IMR-90 (cell line): ENCODE results near the gene HMGN1. TPM values are rescaled to one million over a fixed set of nuclear protein-coding genes. Genes with fewer than 3 reads are reported as not detected.

ENCODE experiments used
- ATAC-seq: fragments of 200-7000 bp; cut with Tn5 transposase; 2 replicates; pipeline ENCODE4 v1.9.1; 2020; ENCODE audit warnings: low read depth, mild to moderate bottlenecking, moderate library complexity
- BruUV-seq: library from RNA; stranded (reverse); fragments of 400-500 nt; replicated peaks from 2 replicates; lab custom pipeline; 2021; lab: Mats Ljungman, UMichigan
- CTCF ChIA-PET: fragments of 300-600 bp; formaldehyde crosslinking; extraction: SDS; loops from one replicate; lab custom pipeline; 2021; ENCODE audit warnings: antibody characterized with exemption; lab: Yijun Ruan, JAX
- POLR2A ChIA-PET: fragments of 300-600 bp; sonication (Branson Sonifier 250); formaldehyde crosslinking; loops from one replicate; lab custom pipeline; 2022; ENCODE audit warnings: antibody characterized with exemption; ENCODE audit not compliant: unreplicated experiment; lab: Charles Lee
- DNase-seq: peaks from one replicate; pipeline ENCODE4 v3.0.0; 2013
- H2AFZ ChIP-seq: replicated peaks from 2 replicates; pipeline ENCODE3; 2013; ENCODE audit warnings: low read length, mild to moderate bottlenecking; ENCODE audit not compliant: poor library complexity
- H2AK5ac ChIP-seq: 2 replicates; pipeline ENCODE4 v1.6.1; 2013; ENCODE audit warnings: low read depth, low read length, inconsistent platforms
- H2AK9ac ChIP-seq: replicated peaks from 2 replicates; pipeline ENCODE3; 2013; ENCODE audit warnings: mild to moderate bottlenecking, low read depth, low read length, moderate library complexity; ENCODE audit not compliant: poor library complexity
- H2BK120ac ChIP-seq: 2 replicates; pipeline ENCODE4 v1.6.1; 2013; ENCODE audit warnings: low read depth, low read length, inconsistent platforms
- H2BK15ac ChIP-seq: 3 replicates; pipeline ENCODE4 v1.6.1; 2013; ENCODE audit warnings: low read depth, low read length, inconsistent platforms
- H2BK20ac ChIP-seq: 2 replicates; pipeline ENCODE4 v1.6.1; 2013; ENCODE audit warnings: low read depth, mild to moderate bottlenecking, inconsistent platforms, low read length, moderate library complexity
- H2BK5ac ChIP-seq: 2 replicates; pipeline ENCODE4 v1.6.1; 2013; ENCODE audit warnings: mild to moderate bottlenecking, low read depth, low read length, inconsistent platforms; ENCODE audit not compliant: poor library complexity, severe bottlenecking
- H3K14ac ChIP-seq: replicated peaks from 2 replicates; pipeline ENCODE4 v1.6.1; 2013; ENCODE audit warnings: low read depth, low read length, inconsistent platforms
- H3K18ac ChIP-seq: 2 replicates; pipeline ENCODE4 v1.6.1; 2013; ENCODE audit warnings: low read depth, low read length, control low read depth
- H3K23ac ChIP-seq: 2 replicates; pipeline ENCODE4 v1.6.1; 2013; ENCODE audit warnings: low read depth, low read length, inconsistent platforms
- H3K27ac ChIP-seq: 2 replicates; pipeline ENCODE4 v1.5.1; 2013; ENCODE audit warnings: mild to moderate bottlenecking, control low read depth, low read length; ENCODE audit not compliant: insufficient read depth
- H3K27me3 ChIP-seq: 2 replicates; pipeline ENCODE4 v1.6.1; 2013; ENCODE audit warnings: low read length; ENCODE audit not compliant: control insufficient read depth, insufficient read depth
- H3K36me3 ChIP-seq: 2 replicates; pipeline ENCODE4 v1.6.1; 2013; ENCODE audit warnings: low read length, mixed read lengths; ENCODE audit not compliant: control insufficient read depth, insufficient read depth
- H3K4ac ChIP-seq: 2 replicates; pipeline ENCODE4 v1.6.1; 2013; ENCODE audit warnings: low read depth, low read length, inconsistent platforms
- H3K4me1 ChIP-seq: 2 replicates; pipeline ENCODE4 v1.6.1; 2013; ENCODE audit warnings: low read length, mixed read lengths; ENCODE audit not compliant: control insufficient read depth, insufficient read depth
- H3K4me2 ChIP-seq: 2 replicates; pipeline ENCODE4 v1.6.1; 2013; ENCODE audit warnings: low read depth, mild to moderate bottlenecking, control low read depth, low read length, moderate library complexity
- H3K4me3 ChIP-seq: 2 replicates; pipeline ENCODE4 v1.5.1; 2013; ENCODE audit warnings: low read depth, mild to moderate bottlenecking, control low read depth, low read length, moderate library complexity; ENCODE audit not compliant: insufficient read depth
- H3K56ac ChIP-seq: 2 replicates; pipeline ENCODE4 v1.6.1; 2013; ENCODE audit warnings: low read length, inconsistent platforms; ENCODE audit not compliant: insufficient read depth; ENCODE audit errors: extremely low read depth
- H3K79me1 ChIP-seq, 2 experiments: 2 replicates each; pipeline ENCODE4 v1.6.1; 2013; ENCODE audit warnings: low read length in 2 of 2, inconsistent platforms in 1 of 2, low read depth in 1 of 2
- H3K9ac ChIP-seq: 2 replicates; pipeline ENCODE4 v1.6.1; 2013; ENCODE audit warnings: low read depth, low read length, control low read depth
- H3K9me1 ChIP-seq: 2 replicates; pipeline ENCODE4 v1.6.1; 2013; ENCODE audit warnings: low read length, inconsistent platforms; ENCODE audit not compliant: insufficient read depth
- H3K9me3 ChIP-seq: 2 replicates; pipeline ENCODE4 v1.6.1; 2013; ENCODE audit warnings: low read length; ENCODE audit not compliant: control insufficient read depth, insufficient read depth
- H4K20me1 ChIP-seq: 2 replicates; pipeline ENCODE4 v1.6.1; 2013; ENCODE audit warnings: low read length, inconsistent platforms; ENCODE audit not compliant: insufficient read depth
- H4K5ac ChIP-seq: 2 replicates; pipeline ENCODE4 v1.6.1; 2013; ENCODE audit warnings: mild to moderate bottlenecking, low read depth, low read length, control low read depth
- H4K8ac ChIP-seq, 2 experiments: 2 replicates each; pipeline ENCODE4 v1.6.1; 2013; ENCODE audit warnings: low read depth in 2 of 2, low read length in 2 of 2, control low read depth in 1 of 2, inconsistent platforms in 1 of 2
- H4K91ac ChIP-seq: 2 replicates; pipeline ENCODE4 v1.6.1; 2013; ENCODE audit warnings: low read depth, low read length, inconsistent platforms; ENCODE audit not compliant: insufficient read depth
- BHLHE40 ChIP-seq: fragments of 150-350 bp; IDR thresholded peaks from 2 replicates; pipeline ENCODE4 v1.6.1; 2016; ENCODE audit warnings: mild to moderate bottlenecking, low read depth, low read length
- CEBPB ChIP-seq: IDR thresholded peaks from 2 replicates; pipeline ENCODE4 v1.6.1; 2012; ENCODE audit warnings: low read depth, low read length, improper control_type of control experiment
- FOS ChIP-seq: fragments of 150-350 bp; IDR thresholded peaks from 2 replicates; pipeline ENCODE4 v1.6.1; 2016; ENCODE audit warnings: low read depth, low read length
- MAFK ChIP-seq: IDR thresholded peaks from 2 replicates; pipeline ENCODE4 v1.6.1; 2012; ENCODE audit warnings: low read depth, low read length, improper control_type of control experiment
- MAZ ChIP-seq: IDR thresholded peaks from 2 replicates; pipeline ENCODE4 v1.6.1; 2012; ENCODE audit warnings: low read depth, mild to moderate bottlenecking, low read length, improper control_type of control experiment, moderate library complexity, borderline replicate concordance
- MXI1 ChIP-seq: IDR thresholded peaks from 2 replicates; pipeline ENCODE4 v1.6.1; 2012; ENCODE audit warnings: low read depth, mild to moderate bottlenecking, low read length, moderate library complexity, borderline replicate concordance
- NFE2L2 ChIP-seq: fragments of 150-350 bp; IDR thresholded peaks from 2 replicates; pipeline ENCODE4 v1.6.1; 2016; ENCODE audit warnings: low read depth, mild to moderate bottlenecking, low read length
- POLR2A ChIP-seq: IDR thresholded peaks from 2 replicates; pipeline ENCODE4 v1.6.1; 2012; ENCODE audit warnings: mild to moderate bottlenecking, low read depth, low read length
- RCOR1 ChIP-seq: IDR thresholded peaks from 2 replicates; pipeline ENCODE4 v1.6.1; 2012; ENCODE audit warnings: mild to moderate bottlenecking, low read length, improper control_type of control experiment; ENCODE audit not compliant: insufficient replicate concordance
- SMC3 ChIP-seq: fragments of 150-350 bp; IDR thresholded peaks from 2 replicates; pipeline ENCODE4 v1.6.1; 2016; ENCODE audit warnings: low read depth, mild to moderate bottlenecking, antibody characterized with exemption, low read length, moderate library complexity
- USF2 ChIP-seq: fragments of 150-350 bp; IDR thresholded peaks from 2 replicates; pipeline ENCODE4 v1.6.1; 2017; ENCODE audit warnings: mild to moderate bottlenecking, antibody characterized with exemption, low read length, low read depth
- WGBS, 2 experiments: methylation state at CpG; one replicate each; pipeline versions ENCODE4 v1.1.5 to v1.1.7; 2013; ENCODE audit warnings: missing lambda C conversion rate in 2 of 2; ENCODE audit not compliant: insufficient read length in 1 of 2; ENCODE audit errors: extremely low coverage in 2 of 2; 5-methylcytosine and 5-hydroxymethylcytosine counted together
- dilution Hi-C: fragments of 300-500 bp; cut with HindIII; formaldehyde crosslinking; loops from one replicate; pipeline ENCODE4 v1.14.3; 2018; ENCODE audit warnings: low sequenced_read_pairs; ENCODE audit not compliant: unreplicated experiment
- in situ Hi-C: fragments of 300-500 bp; cut with MboI; formaldehyde crosslinking; loops from 3 replicates; pipeline ENCODE4 v1.14.3; 2019; ENCODE audit warnings: low sequenced_read_pairs, inconsistent platforms, mixed read lengths
- intact Hi-C: fragments of 100-400 bp; cut with micrococcal nuclease; formaldehyde crosslinking; loops from 2 replicates; pipeline ENCODE4 v1.10.0; 2022
- polyA plus RNA-seq, 3 experiments: library from polyadenylated mRNA; depleted of rRNA; stranded (reverse); fragments of >200 nt; gene quantifications; 2 replicates each; pipeline ENCODE4 v1.2.3, GENCODE V29; 2012; ENCODE audit warnings: low replicate concordance in 1 of 3
- total RNA-seq: library from RNA; depleted of rRNA; stranded (reverse); fragments of >200 nt; gene quantifications from 2 replicates; pipeline ENCODE4 v1.2.3, GENCODE V29; 2012
- TF ChIP-seq, protein P1 (sequence below): conservative IDR thresholded peaks from 2 replicates; pipeline ENCODE4 v1.5.1; 2012; ENCODE audit warnings: mild to moderate bottlenecking, low read depth, low read length, improper control_type of control experiment

Gene HMGN1
- total and polyA plus RNA-seq, 2 of the 4 experiments (the other 2 are of a cell fraction), result 55.2 to 155 TPM

- no peak for TF ChIP-seq BHLHE40
- TF ChIP-seq MXI1, result no peak
Measured at GRCh38 chr21:39317134-39318090, 31.5 kb downstream of the HMGN1 start (continued).

- peaks cover 13% of the 10 kb centered on the region for H3K9me1 ChIP-seq
- H2BK5ac ChIP-seq, result no peak overlapping the region
- no peak overlapping the region for H2AFZ ChIP-seq
- peaks cover 14% of the 10 kb centered on the region for H3K4me1 ChIP-seq
- H3K9ac ChIP-seq, result no peak overlapping the region
- ATAC-seq (no peak), DNase-seq (no peak)
- dilution Hi-C loops (no loop called here), in situ Hi-C loops (loop anchor here (5.0 kb wide), 1 partner anchor 71 kb away; no protein-coding TSS in a partner anchor), intact Hi-C loops (no loop called here)
- BruUV-seq, result no TSS peak
- no peak overlapping the region for H4K5ac ChIP-seq
- H2AK5ac ChIP-seq, result no peak overlapping the region
- peaks cover 6 to 9% of the 10 kb centered on the region in 2 experiments for H3K79me1 ChIP-seq
- no peak overlapping the region for H3K4me2 ChIP-seq
- no peak overlapping the region for H3K56ac ChIP-seq
- no peak overlapping the region for H2BK20ac ChIP-seq
- no peak overlapping the region for H4K8ac ChIP-seq
- no peak overlapping the region for H2AK9ac ChIP-seq
- H3K36me3 ChIP-seq, result no peaks in the 10 kb centered on the region
- no peak overlapping the region for H3K18ac ChIP-seq
- no peak overlapping the region for H3K14ac ChIP-seq
- H4K91ac ChIP-seq, result no peak overlapping the region; the same call in 1 of the 2 replicates
- H3K4ac ChIP-seq, result no peak overlapping the region
- no peak overlapping the region for H3K27ac ChIP-seq
- POLR2A ChIA-PET, result no interaction called here
- H4K20me1 ChIP-seq, result peaks cover 6% of the 10 kb centered on the region; the same call in 1 of the 2 replicates
- no peak overlapping the region for H3K4me3 ChIP-seq
- H3K27me3 ChIP-seq, result no peaks in the 10 kb centered on the region
- no peak overlapping the region for H3K23ac ChIP-seq
- CTCF ChIA-PET, result no interaction called here
- no peaks in the 10 kb centered on the region for H3K9me3 ChIP-seq
- H2BK15ac ChIP-seq, result no peak overlapping the region
- H2BK120ac ChIP-seq, result no peak overlapping the region
- WGBS, 2 experiments, result no CpG with 5 or more reads among the region's 6 CpGs
- no peak for TF ChIP-seq NFE2L2
- no peak for TF ChIP-seq MAFK
- TF ChIP-seq SMC3, result no peak
- TF ChIP-seq MXI1, result no peak
- TF ChIP-seq POLR2A, result no peak
- TF ChIP-seq CEBPB, result no peak
- TF ChIP-seq MAZ, result no peak
- TF ChIP-seq, protein P1, sequence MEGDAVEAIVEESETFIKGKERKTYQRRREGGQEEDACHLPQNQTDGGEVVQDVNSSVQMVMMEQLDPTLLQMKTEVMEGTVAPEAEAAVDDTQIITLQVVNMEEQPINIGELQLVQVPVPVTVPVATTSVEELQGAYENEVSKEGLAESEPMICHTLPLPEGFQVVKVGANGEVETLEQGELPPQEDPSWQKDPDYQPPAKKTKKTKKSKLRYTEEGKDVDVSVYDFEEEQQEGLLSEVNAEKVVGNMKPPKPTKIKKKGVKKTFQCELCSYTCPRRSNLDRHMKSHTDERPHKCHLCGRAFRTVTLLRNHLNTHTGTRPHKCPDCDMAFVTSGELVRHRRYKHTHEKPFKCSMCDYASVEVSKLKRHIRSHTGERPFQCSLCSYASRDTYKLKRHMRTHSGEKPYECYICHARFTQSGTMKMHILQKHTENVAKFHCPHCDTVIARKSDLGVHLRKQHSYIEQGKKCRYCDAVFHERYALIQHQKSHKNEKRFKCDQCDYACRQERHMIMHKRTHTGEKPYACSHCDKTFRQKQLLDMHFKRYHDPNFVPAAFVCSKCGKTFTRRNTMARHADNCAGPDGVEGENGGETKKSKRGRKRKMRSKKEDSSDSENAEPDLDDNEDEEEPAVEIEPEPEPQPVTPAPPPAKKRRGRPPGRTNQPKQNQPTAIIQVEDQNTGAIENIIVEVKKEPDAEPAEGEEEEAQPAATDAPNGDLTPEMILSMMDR, result no peak
- TF ChIP-seq USF2, result no peak
- TF ChIP-seq BHLHE40, result no peak
- TF ChIP-seq FOS, result no peak
- TF ChIP-seq RCOR1, result no peak
Measured at GRCh38 chr21:39316729-39317128, 32.2 kb downstream of the HMGN1 start.
